Panc1 (cell line): ENCODE data around the gene CORO2B. TPM values are rescaled to one million over a fixed set of nuclear protein-coding genes. Genes with fewer than 3 reads are reported as not detected.

Experiments used
- ATAC-seq: fragments of 200-7000 bp; cut with Tn5 transposase; 2 replicates; pipeline ENCODE4 v1.9.1; 2020; ENCODE audit warnings: mild to moderate bottlenecking, moderate library complexity
- BruUV-seq: library from RNA; stranded (reverse); fragments of 400-500 nt; replicated peaks from 2 replicates; lab custom pipeline; 2021; lab: Mats Ljungman, UMichigan
- CTCF ChIA-PET: fragments of 300-600 bp; sonication (Branson Sonifier 250); formaldehyde crosslinking; loops from one replicate; lab custom pipeline; 2022; ENCODE audit warnings: antibody characterized with exemption; lab: Charles Lee
- POLR2A ChIA-PET: fragments of 300-600 bp; sonication (Branson Sonifier 250); formaldehyde crosslinking; loops from one replicate; lab custom pipeline; 2022; ENCODE audit warnings: antibody characterized with exemption; lab: Charles Lee
- DNase-seq: peaks from one replicate; pipeline ENCODE4 v3.0.0-alpha.2; 2010; ENCODE audit warnings: low read depth, low spot score
- H3K27ac ChIP-seq: 2 replicates; pipeline ENCODE4 v1.5.1; 2011; ENCODE audit warnings: mild to moderate bottlenecking, low read length, inconsistent platforms
- H3K27me3 ChIP-seq: fragments of 200-500 bp; sonication (Bioruptor generic); 2 replicates; pipeline ENCODE4 v1.6.0; 2014; ENCODE audit warnings: low read length, inconsistent platforms; ENCODE audit not compliant: control insufficient read depth, insufficient read depth
- H3K36me3 ChIP-seq: fragments of 200-500 bp; sonication (Bioruptor generic); 2 replicates; pipeline ENCODE4 v1.5.1; 2014; ENCODE audit warnings: inconsistent platforms, mild to moderate bottlenecking, low read length, moderate library complexity; ENCODE audit not compliant: control insufficient read depth, insufficient read depth
- H3K4me1 ChIP-seq: 2 replicates; pipeline ENCODE4 v1.5.1; 2011; ENCODE audit warnings: inconsistent platforms, mild to moderate bottlenecking, low read length, moderate library complexity; ENCODE audit not compliant: control insufficient read depth, insufficient read depth
- H3K4me3 ChIP-seq, 2 experiments: 2 replicates each; pipeline ENCODE4 v1.5.1; 2011 to 2012; ENCODE audit warnings: low read depth in 2 of 2, low read length in 2 of 2, mild to moderate bottlenecking in 2 of 2, inconsistent platforms in 1 of 2, moderate library complexity in 1 of 2
- H3K9me3 ChIP-seq: fragments of 200-500 bp; sonication (Bioruptor generic); 2 replicates; pipeline ENCODE4 v1.5.1; 2014; ENCODE audit warnings: low read depth, mild to moderate bottlenecking, inconsistent platforms, low read length, moderate library complexity; ENCODE audit not compliant: control insufficient read depth, insufficient read depth
- CTCF ChIP-seq: fragments of 450-650 bp; IDR thresholded peaks from 2 replicates; pipeline ENCODE4 v1.5.1; 2017; ENCODE audit warnings: mild to moderate bottlenecking
- POLR2AphosphoS5 ChIP-seq: IDR thresholded peaks from 2 replicates; pipeline ENCODE4 v1.6.1; 2012; ENCODE audit warnings: mild to moderate bottlenecking, low read depth, low read length, moderate library complexity
- REST ChIP-seq, 2 experiments: IDR thresholded peaks; 2 replicates each; pipeline ENCODE4 v1.6.1; 2011 to 2012; ENCODE audit warnings: low read depth in 2 of 2, control low read depth in 1 of 2, low read length in 1 of 2, mild to moderate bottlenecking in 1 of 2, moderate library complexity in 1 of 2; ENCODE audit not compliant: insufficient read depth in 1 of 2
- SIN3A ChIP-seq: IDR thresholded peaks from 2 replicates; pipeline ENCODE4 v1.6.1; 2012; ENCODE audit warnings: low read depth, mild to moderate bottlenecking, low read length, moderate library complexity, borderline replicate concordance; ENCODE audit not compliant: insufficient read depth
- TCF7L2 ChIP-seq: IDR thresholded peaks from 2 replicates; pipeline ENCODE4 v1.6.1; 2011; ENCODE audit warnings: mild to moderate bottlenecking, low read depth, low read length, inconsistent platforms
- in situ Hi-C: cut with HindIII; loops from 2 replicates; pipeline ENCODE4 v1.10.0; 2016; ENCODE audit warnings: low sequenced_read_pairs, low pct_unique_long_range_greater_than_20kb
- intact Hi-C: fragments of 100-400 bp; cut with micrococcal nuclease; formaldehyde crosslinking; loops from one replicate; pipeline ENCODE4 v1.10.0; 2022; ENCODE audit not compliant: unreplicated experiment
- total RNA-seq: library from RNA; stranded (reverse); gene quantifications from one replicate; pipeline ENCODE4 v1.2.1, GENCODE V29; 2021; ENCODE audit not compliant: unreplicated experiment

Gene CORO2B
- total RNA-seq, 1 experiment from 2014 or later = 0.36 TPM

GRCh38 chr15:68676926-68677325 is 98.1 kb downstream of the CORO2B start:
- no peak overlapping the region for H3K27ac ChIP-seq
- no peak for ATAC-seq
- no peak for DNase-seq
- no peaks in the 10 kb centered on the region for H3K36me3 ChIP-seq
- intact Hi-C loops (no loop called here), in situ Hi-C loops (no loop called here)
- H3K9me3 ChIP-seq = no peaks in the 10 kb centered on the region
- ChIA-PET CTCF (interaction anchor here (1.2 kb wide), 1 partner anchor 122 kb away, joined by 3 read pairs; no protein-coding TSS in a partner anchor), POLR2A (interaction anchor here (0.6 kb wide), 1 partner anchor 35 kb away, joined by 14 read pairs; no protein-coding TSS in a partner anchor)
- TF ChIP-seq REST (IDR thresholded peaks at IDR 0.05; ENCODE audit: insufficient read depth in 1 of 2, low read depth in 2 of 2, low read length in 1 of 2) = no peak
- no peak for TF ChIP-seq TCF7L2
- TF ChIP-seq POLR2AphosphoS5 = no peak
- no peak for TF ChIP-seq SIN3A
- TF ChIP-seq CTCF = no peak
- H3K4me3 ChIP-seq = no peak overlapping the region
- no peaks in the 10 kb centered on the region for H3K27me3 ChIP-seq
- no TSS peak for BruUV-seq
- peaks cover 2% of the 10 kb centered on the region; the same call in 1 of the 2 replicates for H3K4me1 ChIP-seq

- no TSS peak for BruUV-seq
- in situ Hi-C loops = no loop called here
- POLR2A ChIA-PET = no interaction called here
These were observed 99.2 kb downstream of the CORO2B start for GRCh38 chr15:68677996-68678395.

More at GRCh38 chr15:68677996-68678395, 99.2 kb downstream of the CORO2B start:
- no peaks in the 10 kb centered on the region for H3K9me3 ChIP-seq
- H3K36me3 ChIP-seq = no peaks in the 10 kb centered on the region
- intact Hi-C loops = no loop called here
- ATAC-seq = no peak
- no peak for DNase-seq
- H3K4me1 ChIP-seq = peaks cover 2% of the 10 kb centered on the region; the same call in 1 of the 2 replicates
- H3K4me3 ChIP-seq = no peak overlapping the region
- no peaks in the 10 kb centered on the region for H3K27me3 ChIP-seq
- no peak for TF ChIP-seq TCF7L2
- no peak for TF ChIP-seq REST (IDR thresholded peaks at IDR 0.05; ENCODE audit: insufficient read depth in 1 of 2, low read depth in 2 of 2, low read length in 1 of 2)
- TF ChIP-seq SIN3A = no peak
- no peak for TF ChIP-seq CTCF
- TF ChIP-seq POLR2AphosphoS5 = no peak
- H3K27ac ChIP-seq = no peak overlapping the region
- CTCF ChIA-PET = interaction anchor here (1.2 kb wide), 1 partner anchor 123 kb away, joined by 3 read pairs; no protein-coding TSS in a partner anchor
